HepG2 (cell line): Measurements from ENCODE around the gene KLHL18. TPM values are rescaled to one million over a fixed set of nuclear protein-coding genes. Genes with fewer than 3 reads are reported as not detected.
A peak's percentile ranks its signal among the peaks of the same experiment; 100 is the strongest.

Experiments
- ARNT2 ChIP-seq: sonication (generic); formaldehyde crosslinking; IDR thresholded peaks from 2 replicates; pipeline ENCODE4 v1.8.0; 2022; ENCODE audit warnings: mild to moderate bottlenecking, low read depth, missing genetic modification reagents, moderate library complexity
- BHLHE40 ChIP-seq: IDR thresholded peaks from 2 replicates; pipeline ENCODE4 v1.6.1; 2011; ENCODE audit warnings: low read length, improper control_type of control experiment
- BRCA1 ChIP-seq: sonication (generic); formaldehyde crosslinking; IDR thresholded peaks from 2 replicates; pipeline ENCODE4 v1.4.0; 2020; ENCODE audit warnings: missing genetic modification reagents
- E2F2 ChIP-seq: sonication (generic); formaldehyde crosslinking; IDR thresholded peaks from 2 replicates; pipeline ENCODE4 v1.4.0; 2020; ENCODE audit warnings: missing genetic modification reagents, borderline replicate concordance
- EEA1 ChIP-seq: sonication (generic); formaldehyde crosslinking; IDR thresholded peaks from 2 replicates; pipeline ENCODE4 v1.5.1; 2020; ENCODE audit warnings: mild to moderate bottlenecking, missing genetic modification reagents, borderline replicate concordance
- KDM2A ChIP-seq: sonication (generic); formaldehyde crosslinking; IDR thresholded peaks from 2 replicates; pipeline ENCODE4 v1.4.0; 2020; ENCODE audit warnings: low read depth, missing genetic modification reagents, borderline replicate concordance
- NCOR1 ChIP-seq: fragments of 200-600 bp; sonication (generic); IDR thresholded peaks from 2 replicates; pipeline ENCODE4 v1.7.0; 2017; ENCODE audit warnings: antibody characterized with exemption, low read length, borderline replicate concordance
- NRL ChIP-seq: sonication (generic); formaldehyde crosslinking; IDR thresholded peaks from 2 replicates; pipeline ENCODE4 v1.5.0; 2020; ENCODE audit warnings: missing genetic modification reagents, mild to moderate bottlenecking, moderate library complexity, borderline replicate concordance
- PHF8 ChIP-seq: sonication (generic); formaldehyde crosslinking; IDR thresholded peaks from 2 replicates; pipeline ENCODE4 v1.5.0; 2020; ENCODE audit warnings: missing genetic modification reagents
- PRPF4 ChIP-seq: fragments of 200-400 bp; formaldehyde crosslinking; IDR thresholded peaks from 2 replicates; pipeline ENCODE4 v1.6.1; 2016; ENCODE audit warnings: low read length, low read depth; ENCODE audit not compliant: poor library complexity, severe bottlenecking
- SIN3B ChIP-seq: fragments of 150-350 bp; IDR thresholded peaks from 2 replicates; pipeline ENCODE4 v1.6.1; 2014; ENCODE audit warnings: low read length
- TBP ChIP-seq: sonication (generic); formaldehyde crosslinking; IDR thresholded peaks from 2 replicates; pipeline ENCODE4 v1.5.0; 2020; ENCODE audit warnings: missing genetic modification reagents
- ZBTB8A ChIP-seq: sonication (generic); formaldehyde crosslinking; IDR thresholded peaks from 2 replicates; pipeline ENCODE4 v1.4.0; 2020; ENCODE audit warnings: mild to moderate bottlenecking, low read depth, missing genetic modification reagents, borderline replicate concordance
- ZHX1 ChIP-seq: sonication (generic); formaldehyde crosslinking; IDR thresholded peaks from 2 replicates; pipeline ENCODE4 v1.8.1; 2022; ENCODE audit warnings: low read depth, mild to moderate bottlenecking, missing genetic modification reagents
- ZKSCAN8 ChIP-seq: IDR thresholded peaks from 2 replicates; pipeline ENCODE4 v1.6.1; 2016; ENCODE audit warnings: borderline replicate concordance, missing genetic modification reagents, missing compliant biosample characterization
- ZNF619 ChIP-seq: sonication (generic); formaldehyde crosslinking; IDR thresholded peaks from 2 replicates; pipeline ENCODE4 v1.4.0; 2020; ENCODE audit warnings: mild to moderate bottlenecking, missing genetic modification reagents
- ZSCAN30 ChIP-seq: sonication (generic); formaldehyde crosslinking; IDR thresholded peaks from 2 replicates; pipeline ENCODE4 v1.5.0; 2020; ENCODE audit warnings: mild to moderate bottlenecking, missing genetic modification reagents
- polyA plus RNA-seq, 8 experiments: library from polyadenylated mRNA; depleted of rRNA in 3 of 8; stranded (reverse) in 7 of 8; unstranded in 1 of 8; fragments of >200 nt; fragmentation: Illumina TruSeq in 4 of 8; extraction: Trizol in 4 of 8; gene quantifications; 2 replicates each; pipeline versions ENCODE4 v1.2.1 to v1.2.3, GENCODE V29; 2011 to 2016; ENCODE audit warnings: low read depth in 4 of 8, missing spikeins in 1 of 8, mixed read lengths in 1 of 8; ENCODE audit not compliant: insufficient read depth in 1 of 8
- total RNA-seq, 5 experiments: library from RNA; depleted of rRNA; stranded (reverse); fragments of >200 nt; fragmentation: Illumina TruSeq; extraction: Trizol; gene quantifications; 2 replicates each; pipeline ENCODE4 v1.2.3, GENCODE V29; 2016; ENCODE audit warnings: low read depth in 1 of 5
- TF ChIP-seq, protein P1 (sequence below): sonication (generic); formaldehyde crosslinking; IDR thresholded peaks from 2 replicates; pipeline ENCODE4 v1.4.0; 2020; ENCODE audit warnings: missing genetic modification reagents
- TF ChIP-seq, protein P2 (sequence below): sonication (generic); formaldehyde crosslinking; IDR thresholded peaks from 2 replicates; pipeline ENCODE4 v1.4.0; 2020; ENCODE audit warnings: missing genetic modification reagents, mild to moderate bottlenecking, borderline replicate concordance

The KLHL18 gene
- total and polyA plus RNA-seq, 2 of the 13 experiments (the other 11 are each of a cell fraction or from before 2014, with no cell fraction given), result 17.5 to 18.8 TPM

GRCh38 chr3:47282424-47283192 is at the start of gene KLHL18, which contains the start of gene KIF9 (continued):
- TF ChIP-seq ZSCAN30 (CRISPR knock-in tag) (0 out of 2 replicates have a peak, but pooled peaks have one; percentile 39), BRCA1 (no peak), SIN3B (peak; percentile 50; the same call in 1 of the 2 replicates), E2F2 (CRISPR knock-in tag) (no peak), EEA1 (no peak), NCOR1 (peak; percentile 79; the same call in 1 of the 2 replicates), ZNF619 (CRISPR knock-in tag) (no peak; the same call in 1 of the 2 replicates), PRPF4 (no peak), ZBTB8A (no peak), BHLHE40 (peak; percentile 27; the same call in 1 of the 2 replicates), ARNT2 (CRISPR knock-in tag) (peak; percentile 90; the same call in 1 of the 2 replicates), KDM2A (CRISPR knock-in tag) (peak; percentile 94), ZKSCAN8 (CRISPR knock-in tag) (peak; percentile 77; the same call in 1 of the 2 replicates), NRL (CRISPR knock-in tag) (peak; percentile 66), TBP (CRISPR knock-in tag) (no peak), ZHX1 (CRISPR knock-in tag) (peak; percentile 86), PHF8 (CRISPR knock-in tag) (peak; percentile 92)
- TF ChIP-seq, protein P1, sequence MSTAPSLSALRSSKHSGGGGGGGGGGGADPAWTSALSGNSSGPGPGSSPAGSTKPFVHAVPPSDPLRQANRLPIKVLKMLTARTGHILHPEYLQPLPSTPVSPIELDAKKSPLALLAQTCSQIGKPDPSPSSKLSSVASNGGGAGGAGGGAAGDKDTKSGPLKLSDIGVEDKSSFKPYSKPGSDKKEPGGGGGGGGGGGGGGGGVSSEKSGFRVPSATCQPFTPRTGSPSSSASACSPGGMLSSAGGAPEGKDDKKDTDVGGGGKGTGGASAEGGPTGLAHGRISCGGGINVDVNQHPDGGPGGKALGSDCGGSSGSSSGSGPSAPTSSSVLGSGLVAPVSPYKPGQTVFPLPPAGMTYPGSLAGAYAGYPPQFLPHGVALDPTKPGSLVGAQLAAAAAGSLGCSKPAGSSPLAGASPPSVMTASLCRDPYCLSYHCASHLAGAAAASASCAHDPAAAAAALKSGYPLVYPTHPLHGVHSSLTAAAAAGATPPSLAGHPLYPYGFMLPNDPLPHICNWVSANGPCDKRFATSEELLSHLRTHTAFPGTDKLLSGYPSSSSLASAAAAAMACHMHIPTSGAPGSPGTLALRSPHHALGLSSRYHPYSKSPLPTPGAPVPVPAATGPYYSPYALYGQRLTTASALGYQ (CRISPR knock-in tag), result no peak
- TF ChIP-seq, protein P2, sequence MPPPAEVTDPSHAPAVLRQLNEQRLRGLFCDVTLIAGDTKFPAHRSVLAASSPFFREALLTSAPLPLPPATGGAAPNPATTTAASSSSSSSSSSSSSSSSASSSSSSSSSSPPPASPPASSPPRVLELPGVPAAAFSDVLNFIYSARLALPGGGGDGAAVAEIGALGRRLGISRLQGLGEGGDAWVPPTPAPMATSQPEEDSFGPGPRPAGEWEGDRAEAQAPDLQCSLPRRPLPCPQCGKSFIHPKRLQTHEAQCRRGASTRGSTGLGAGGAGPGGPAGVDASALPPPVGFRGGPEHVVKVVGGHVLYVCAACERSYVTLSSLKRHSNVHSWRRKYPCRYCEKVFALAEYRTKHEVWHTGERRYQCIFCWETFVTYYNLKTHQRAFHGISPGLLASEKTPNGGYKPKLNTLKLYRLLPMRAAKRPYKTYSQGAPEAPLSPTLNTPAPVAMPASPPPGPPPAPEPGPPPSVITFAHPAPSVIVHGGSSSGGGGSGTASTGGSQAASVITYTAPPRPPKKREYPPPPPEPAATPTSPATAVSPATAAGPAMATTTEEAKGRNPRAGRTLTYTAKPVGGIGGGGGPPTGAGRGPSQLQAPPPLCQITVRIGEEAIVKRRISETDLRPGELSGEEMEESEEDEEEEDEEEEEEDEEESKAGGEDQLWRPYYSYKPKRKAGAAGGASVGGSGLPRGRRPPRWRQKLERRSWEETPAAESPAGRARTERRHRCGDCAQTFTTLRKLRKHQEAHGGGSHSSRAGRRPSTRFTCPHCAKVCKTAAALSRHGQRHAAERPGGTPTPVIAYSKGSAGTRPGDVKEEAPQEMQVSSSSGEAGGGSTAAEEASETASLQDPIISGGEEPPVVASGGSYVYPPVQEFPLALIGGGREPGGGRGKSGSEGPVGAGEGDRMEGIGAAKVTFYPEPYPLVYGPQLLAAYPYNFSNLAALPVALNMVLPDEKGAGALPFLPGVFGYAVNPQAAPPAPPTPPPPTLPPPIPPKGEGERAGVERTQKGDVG (CRISPR knock-in tag), result peak; percentile 48; the same call in 1 of the 2 replicates
